Epithelial cell of proximal tubule (primary cell): ENCODE results near the gene WDR4. TPM values are rescaled to one million over a fixed set of nuclear protein-coding genes. Genes with fewer than 3 reads are reported as not detected.
"Not testable (repeated sequence)": the region's sequence is repeated elsewhere in the genome, so short reads cannot be mapped to it uniquely, and the experiment has no call there.

Source experiments
- DNase-seq: peaks from one replicate; pipeline ENCODE4 v3.0.0-alpha.2; 2011; ENCODE audit warnings: low read depth
- H3K4me3 ChIP-seq: 2 replicates; pipeline ENCODE4 v1.5.1; 2011; ENCODE audit warnings: low read depth, mild to moderate bottlenecking, low read length
- total RNA-seq: library from RNA; depleted of rRNA; stranded (reverse); fragments of >200 nt; gene quantifications from 2 replicates; pipeline ENCODE4 v1.2.3, GENCODE V29; 2015
- TF ChIP-seq, protein P1 (sequence below): conservative IDR thresholded peaks from 2 replicates; pipeline ENCODE4 v1.5.1; 2012; ENCODE audit warnings: low read depth, mild to moderate bottlenecking, low read length

WDR4 gene
- total RNA-seq, 1 donor from 2014 or later: 6.1 TPM

GRCh38 chr21:42818328-42818749, 61.0 kb downstream of the WDR4 start:
- H3K4me3 ChIP-seq: no peak overlapping the region
- TF ChIP-seq, protein P1, sequence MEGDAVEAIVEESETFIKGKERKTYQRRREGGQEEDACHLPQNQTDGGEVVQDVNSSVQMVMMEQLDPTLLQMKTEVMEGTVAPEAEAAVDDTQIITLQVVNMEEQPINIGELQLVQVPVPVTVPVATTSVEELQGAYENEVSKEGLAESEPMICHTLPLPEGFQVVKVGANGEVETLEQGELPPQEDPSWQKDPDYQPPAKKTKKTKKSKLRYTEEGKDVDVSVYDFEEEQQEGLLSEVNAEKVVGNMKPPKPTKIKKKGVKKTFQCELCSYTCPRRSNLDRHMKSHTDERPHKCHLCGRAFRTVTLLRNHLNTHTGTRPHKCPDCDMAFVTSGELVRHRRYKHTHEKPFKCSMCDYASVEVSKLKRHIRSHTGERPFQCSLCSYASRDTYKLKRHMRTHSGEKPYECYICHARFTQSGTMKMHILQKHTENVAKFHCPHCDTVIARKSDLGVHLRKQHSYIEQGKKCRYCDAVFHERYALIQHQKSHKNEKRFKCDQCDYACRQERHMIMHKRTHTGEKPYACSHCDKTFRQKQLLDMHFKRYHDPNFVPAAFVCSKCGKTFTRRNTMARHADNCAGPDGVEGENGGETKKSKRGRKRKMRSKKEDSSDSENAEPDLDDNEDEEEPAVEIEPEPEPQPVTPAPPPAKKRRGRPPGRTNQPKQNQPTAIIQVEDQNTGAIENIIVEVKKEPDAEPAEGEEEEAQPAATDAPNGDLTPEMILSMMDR: peak; percentile 98
- no peak for DNase-seq

DNA sequence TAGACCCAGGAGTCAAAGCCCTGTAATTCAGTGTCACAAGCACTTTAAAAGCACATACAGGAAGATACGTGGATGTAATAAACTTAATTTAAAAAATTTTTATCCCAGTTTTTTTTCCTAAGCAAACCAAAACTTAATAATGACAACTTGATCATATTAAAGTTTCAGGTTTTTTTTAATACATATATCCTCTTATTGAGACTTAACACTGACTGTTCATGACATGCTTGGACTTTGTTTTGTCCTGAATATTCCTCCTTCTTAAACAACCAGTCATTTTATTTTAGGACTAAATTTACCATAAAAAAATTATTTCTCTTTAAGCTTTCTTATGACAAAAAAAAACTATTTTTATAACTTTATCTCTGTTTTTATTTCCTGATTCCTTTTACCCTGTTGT, 64.1 kb downstream of the WDR4 start:
- TF ChIP-seq, protein P1: no peak
- H3K4me3 ChIP-seq: no peak overlapping the region
- DNase-seq: no peak

DNA sequence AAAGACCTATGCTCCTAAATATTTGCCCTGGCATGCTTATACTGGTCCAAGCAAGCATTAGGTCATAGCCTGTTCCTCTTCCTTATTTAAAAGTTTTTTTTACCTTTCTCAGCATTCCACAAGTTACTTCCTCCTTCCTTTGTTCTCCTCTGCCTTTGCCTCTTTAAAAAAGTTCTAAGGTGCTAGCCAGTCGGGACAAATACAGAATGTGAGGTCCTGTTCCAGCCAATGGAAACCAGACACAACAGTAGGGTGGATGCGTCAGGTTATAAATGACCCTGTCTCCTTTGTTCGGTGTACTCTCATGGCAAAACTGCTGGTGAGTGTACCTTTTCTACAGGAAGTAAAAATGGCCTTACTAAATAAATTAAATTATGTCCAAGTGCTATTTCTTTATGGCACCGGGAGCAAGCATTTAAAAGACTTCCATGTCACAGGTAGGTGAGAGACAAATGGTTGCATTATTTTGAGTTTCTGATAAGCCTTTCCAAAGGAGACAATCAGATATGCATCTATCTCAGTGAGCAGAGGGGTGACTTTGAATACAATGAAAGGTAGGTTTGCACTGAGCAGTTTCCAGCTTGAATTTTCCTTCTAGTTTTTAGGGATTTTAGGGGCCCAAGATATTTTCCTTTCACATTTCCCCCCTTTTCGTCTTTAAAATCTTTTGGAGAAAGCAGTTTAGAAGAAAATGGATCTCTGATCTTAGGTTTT, 66.7 kb downstream of the WDR4 start:
- not testable (repeated sequence) for DNase-seq
- H3K4me3 ChIP-seq: peak overlapping the region; percentile 16

DNA sequence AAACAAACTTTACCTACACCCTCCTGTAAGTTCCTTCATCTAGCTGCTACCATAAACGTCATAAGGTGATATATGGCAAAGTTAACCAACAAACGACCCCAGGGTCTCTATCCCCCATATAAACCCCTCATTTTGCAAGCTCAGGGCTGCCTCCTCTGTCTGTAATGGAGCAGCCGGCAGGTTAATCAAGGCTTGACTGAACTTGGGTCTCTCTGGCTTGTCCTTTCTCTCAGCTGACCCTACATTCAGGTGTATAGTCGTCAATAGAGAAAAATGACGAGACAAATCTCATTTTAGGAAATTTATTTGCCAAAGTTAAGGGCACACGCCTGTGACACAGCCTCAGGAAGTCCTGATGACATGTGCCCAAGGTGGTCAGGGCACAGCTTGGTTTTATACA, 67.4 kb downstream of the WDR4 start:
- H3K4me3 ChIP-seq: no peak overlapping the region
- TF ChIP-seq, protein P1: no peak
- no peak for DNase-seq

DNA sequence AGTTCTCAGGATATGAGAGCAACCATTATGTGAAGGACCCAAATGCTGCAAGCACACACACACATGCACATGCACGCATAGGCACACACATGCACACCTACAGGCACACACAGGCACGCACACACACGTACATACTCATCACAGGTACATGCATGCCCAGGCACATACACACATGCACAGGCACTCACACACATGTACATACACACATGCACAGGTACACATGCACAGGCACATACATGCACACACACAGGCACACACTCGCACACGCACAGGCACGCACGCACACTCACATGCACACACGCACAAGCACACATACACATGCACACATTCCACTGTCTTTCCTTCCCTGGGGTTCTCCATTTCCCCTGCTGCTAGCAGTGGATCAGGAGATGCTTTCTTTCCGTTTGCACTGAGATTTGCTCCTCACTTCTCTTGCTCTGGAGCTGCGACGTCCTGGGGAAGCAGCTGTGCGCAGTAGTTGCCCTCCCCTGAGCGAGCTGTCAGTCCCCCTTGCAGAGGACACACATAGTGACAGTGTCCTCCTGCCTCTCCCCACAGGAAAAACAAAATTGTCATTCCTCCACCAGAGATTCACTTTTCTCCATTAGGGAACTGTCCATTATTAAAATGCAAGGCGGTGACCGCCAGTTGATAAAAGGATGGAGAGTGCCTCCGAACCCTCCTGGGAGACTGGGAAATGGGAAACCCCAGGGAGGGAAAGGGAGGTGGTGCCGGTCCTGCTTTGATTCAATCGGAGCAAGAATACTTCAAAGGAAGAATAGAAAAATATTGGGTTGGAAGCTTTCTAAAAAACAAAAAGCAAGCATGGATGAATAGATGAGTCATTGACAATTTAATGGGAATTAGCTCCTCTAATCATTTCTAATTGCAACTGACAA, 69.5 kb downstream of the WDR4 start:
- DNase-seq: no peak
- H3K4me3 ChIP-seq: no peak overlapping the region
- TF ChIP-seq, protein P1: no peak

GRCh38 chr21:42809171-42809570, 70.2 kb downstream of the WDR4 start:
- no peak for DNase-seq

More at GRCh38 chr21:42809171-42809570, 70.2 kb downstream of the WDR4 start:
- H3K4me3 ChIP-seq: no peak overlapping the region
- TF ChIP-seq, protein P1: no peak
